SIG-M5 treated with dmso at 0.1 percent for 504 hours (cell line): ENCODE results near the gene CLEC18C.
"Not testable (repeated sequence)": the region's sequence is repeated elsewhere in the genome, so short reads cannot be mapped to it uniquely, and the experiment has no call there.

Experiments
- DNase-seq: peaks from one replicate; lab custom pipeline; 2025; ENCODE audit not compliant: unreplicated experiment; lab: John Stamatoyannopoulos, UW

The CLEC18C gene

GRCh38 chr16:70204668-70205405 lies 31.2 kb downstream of the CLEC18C start:
- not testable (repeated sequence) for DNase-seq

DNA sequence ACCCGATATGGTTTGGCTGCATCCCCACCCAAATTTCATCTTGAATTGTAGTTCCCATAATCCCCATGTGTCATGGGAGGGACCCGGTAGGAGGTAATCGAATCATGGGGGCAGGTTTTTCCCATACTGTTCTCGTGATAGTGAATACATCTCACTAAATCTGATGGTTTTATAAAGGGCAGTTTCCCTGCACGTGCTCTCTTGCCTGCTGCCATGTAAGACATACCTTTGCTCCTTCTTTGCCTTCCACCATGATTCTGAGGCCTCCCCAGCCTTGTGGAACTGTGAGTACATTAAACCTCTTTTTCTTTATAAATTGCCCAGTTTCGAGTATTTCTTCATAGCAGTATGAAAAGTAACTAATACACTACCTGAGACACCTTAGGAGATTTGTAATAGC lies 32.8 kb downstream of the CLEC18C start:
- not testable (repeated sequence) for DNase-seq

- DNase-seq = not testable (repeated sequence)
These were observed 45.0 kb downstream of the CLEC18C start for GRCh38 chr16:70218586-70218985.

DNA sequence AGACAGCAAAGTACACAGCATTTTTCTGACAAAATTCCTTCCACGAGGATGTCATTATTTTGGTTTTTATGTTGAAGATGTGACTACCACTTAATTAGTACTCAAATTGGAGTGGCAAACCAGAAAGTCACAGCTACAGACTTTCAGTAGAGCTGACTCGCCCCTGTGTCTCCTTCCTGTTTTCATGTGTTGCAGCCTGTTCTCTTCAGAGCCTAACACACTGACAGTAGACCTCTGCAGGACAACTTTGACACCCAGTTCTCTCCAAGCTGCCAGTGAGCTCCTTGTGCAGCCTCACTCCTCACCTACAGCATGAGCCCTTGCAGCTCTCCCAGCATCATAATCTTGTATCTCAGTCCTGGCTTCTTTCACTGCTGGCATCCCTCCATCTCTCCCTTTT lies 49.0 kb downstream of the CLEC18C start:
- not testable (repeated sequence) for DNase-seq

DNA sequence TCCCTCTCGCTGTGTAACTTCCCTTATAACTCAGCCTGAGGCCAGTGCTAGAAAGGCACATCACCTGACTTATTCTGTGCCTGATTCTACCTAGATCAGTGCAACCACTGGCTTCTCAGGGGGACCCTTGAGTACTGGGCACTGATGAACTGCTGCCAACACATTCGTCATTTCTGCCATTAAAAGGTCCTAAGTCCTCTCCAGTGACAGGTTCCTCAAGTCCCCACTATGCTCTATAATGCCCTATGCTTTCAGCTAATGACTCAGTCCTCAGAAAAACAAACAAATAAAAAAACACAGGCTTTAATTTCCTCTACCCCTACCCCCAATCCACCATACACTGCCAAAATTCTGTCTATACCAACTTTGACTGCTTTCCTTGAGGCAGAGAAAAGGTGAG lies 49.6 kb downstream of the CLEC18C start:
- not testable (repeated sequence) for DNase-seq

DNA sequence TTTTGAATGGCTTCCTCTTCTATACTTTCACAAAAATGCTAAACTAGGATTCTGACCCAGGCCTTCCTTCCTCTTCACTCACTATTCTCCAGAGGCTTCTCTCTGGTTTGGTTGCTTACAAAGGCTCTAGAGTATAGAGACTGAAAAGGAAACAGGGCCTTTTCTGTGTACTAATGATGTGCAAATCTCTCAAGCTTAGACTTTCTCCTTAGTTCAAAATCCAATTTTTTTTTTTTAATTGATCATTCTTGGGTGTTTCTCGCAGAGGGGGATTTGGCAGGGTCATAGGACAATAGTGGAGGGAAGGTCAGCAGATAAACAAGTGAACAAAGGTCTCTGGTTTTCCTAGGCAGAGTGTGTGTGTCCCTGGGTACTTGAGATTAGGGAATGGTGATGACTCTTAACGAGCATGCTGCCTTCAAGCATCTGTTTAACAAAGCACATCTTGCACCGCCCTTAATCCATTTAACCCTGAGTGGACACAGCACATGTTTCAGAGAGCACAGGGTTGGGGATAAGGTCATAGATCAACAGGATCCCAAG lies 50.5 kb downstream of the CLEC18C start:
- DNase-seq = not testable (repeated sequence)

DNA sequence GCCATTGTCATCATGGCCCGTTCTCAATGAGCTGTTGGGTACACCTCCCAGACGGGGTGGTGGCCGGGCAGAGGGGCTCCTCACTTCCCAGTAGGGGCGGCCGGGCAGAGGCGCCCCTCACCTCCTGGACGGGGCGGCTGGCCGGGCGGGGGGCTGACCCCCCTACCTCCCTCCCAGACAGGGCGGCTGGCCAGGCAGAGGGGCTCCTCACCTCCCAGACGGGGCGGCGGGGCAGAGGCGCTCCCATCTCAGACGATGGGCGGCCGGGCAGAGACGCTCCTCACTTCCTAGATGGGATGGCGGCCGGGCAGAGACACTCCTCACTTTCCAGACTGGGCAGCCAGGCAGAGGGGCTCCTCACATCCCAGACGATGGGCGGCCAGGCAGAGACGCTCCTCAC lies 51.1 kb downstream of the CLEC18C start:
- not testable (repeated sequence) for DNase-seq

DNA sequence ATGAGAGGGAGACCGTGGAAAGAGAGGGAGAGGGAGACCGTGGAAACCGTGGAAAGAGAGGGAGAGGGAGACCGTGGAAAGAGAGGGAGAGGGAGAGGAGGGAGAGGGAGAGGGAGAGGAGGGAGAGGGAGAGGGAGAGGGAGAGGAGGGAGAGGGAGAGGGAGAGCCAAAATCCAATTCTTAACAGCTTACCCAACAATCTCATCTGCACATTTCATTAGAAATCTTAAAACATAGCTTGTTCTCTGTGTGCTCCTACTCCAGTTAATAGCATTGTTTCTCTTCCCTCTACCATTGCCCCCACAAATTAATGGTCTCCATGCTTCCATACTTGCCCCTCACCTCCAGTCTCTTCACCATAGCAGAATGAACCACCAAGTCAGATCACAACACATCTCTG lies 51.8 kb downstream of the CLEC18C start:
- not testable (repeated sequence) for DNase-seq

- not testable (repeated sequence) for DNase-seq
These were observed 52.4 kb downstream of the CLEC18C start for GRCh38 chr16:70226024-70226423.

DNA sequence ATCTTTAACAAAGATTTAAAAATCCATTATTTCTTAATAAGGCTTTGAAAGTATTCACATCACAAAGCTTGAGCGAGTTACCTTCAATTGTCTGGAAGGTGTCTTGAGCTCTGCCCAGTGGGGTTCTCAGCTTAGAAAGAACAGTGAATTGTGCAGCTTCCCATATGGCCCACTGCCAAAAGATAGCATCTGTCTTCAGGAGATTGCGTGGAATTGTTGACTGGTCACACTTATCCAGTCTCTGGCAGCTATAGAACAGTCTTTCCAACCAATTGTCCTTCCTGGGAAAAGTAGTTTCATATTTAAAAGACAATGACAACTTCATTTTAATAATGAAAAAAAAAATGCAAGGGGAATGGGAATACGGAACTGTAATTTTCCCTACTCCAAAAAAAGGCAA lies 58.2 kb downstream of the CLEC18C start:
- DNase-seq = not testable (repeated sequence)
